ENCODE data around the gene NDUFS3.

The NDUFS3 gene

DNA sequence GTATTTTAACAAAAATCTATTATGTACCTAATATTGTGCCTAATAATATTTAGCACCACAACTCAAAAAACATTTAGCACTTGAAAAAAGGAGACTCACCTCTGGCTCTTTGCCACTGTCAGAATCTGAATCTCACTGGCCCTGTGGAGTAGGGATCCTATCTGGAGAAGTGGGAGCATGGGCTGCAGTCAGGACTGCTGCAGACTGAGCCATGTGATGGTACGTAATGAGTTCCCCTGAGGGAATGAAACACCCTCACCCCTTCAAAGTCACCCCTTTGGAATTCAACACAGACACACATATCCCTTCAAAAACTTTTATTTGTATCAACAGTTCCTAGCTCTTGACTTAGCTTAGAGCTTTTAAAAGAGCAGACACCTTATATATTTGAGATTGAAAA lies 7.0 kb upstream of the NDUFS3 start:
- H3K9me2 ChIP-seq (replicated peaks; ENCODE audit: low read depth, low read length): no peaks in the 10 kb centered on the region
- no peak overlapping the region for H3K9ac ChIP-seq (ENCODE audit: low read depth, low read length, poor library complexity, severe bottlenecking)
- TF ChIP-seq, protein P1, sequence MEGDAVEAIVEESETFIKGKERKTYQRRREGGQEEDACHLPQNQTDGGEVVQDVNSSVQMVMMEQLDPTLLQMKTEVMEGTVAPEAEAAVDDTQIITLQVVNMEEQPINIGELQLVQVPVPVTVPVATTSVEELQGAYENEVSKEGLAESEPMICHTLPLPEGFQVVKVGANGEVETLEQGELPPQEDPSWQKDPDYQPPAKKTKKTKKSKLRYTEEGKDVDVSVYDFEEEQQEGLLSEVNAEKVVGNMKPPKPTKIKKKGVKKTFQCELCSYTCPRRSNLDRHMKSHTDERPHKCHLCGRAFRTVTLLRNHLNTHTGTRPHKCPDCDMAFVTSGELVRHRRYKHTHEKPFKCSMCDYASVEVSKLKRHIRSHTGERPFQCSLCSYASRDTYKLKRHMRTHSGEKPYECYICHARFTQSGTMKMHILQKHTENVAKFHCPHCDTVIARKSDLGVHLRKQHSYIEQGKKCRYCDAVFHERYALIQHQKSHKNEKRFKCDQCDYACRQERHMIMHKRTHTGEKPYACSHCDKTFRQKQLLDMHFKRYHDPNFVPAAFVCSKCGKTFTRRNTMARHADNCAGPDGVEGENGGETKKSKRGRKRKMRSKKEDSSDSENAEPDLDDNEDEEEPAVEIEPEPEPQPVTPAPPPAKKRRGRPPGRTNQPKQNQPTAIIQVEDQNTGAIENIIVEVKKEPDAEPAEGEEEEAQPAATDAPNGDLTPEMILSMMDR (conservative IDR thresholded peaks at IDR 0.05; ENCODE audit: low read length): no peak
- no peak for TF ChIP-seq EZH2phosphoT487 (IDR thresholded peaks at IDR 0.05; ENCODE audit: borderline replicate concordance)
- no peaks in the 10 kb centered on the region for H3K9me3 ChIP-seq (ENCODE audit: insufficient read depth, low read depth, low read length)
- peaks cover 11% of the 10 kb centered on the region for H4K20me1 ChIP-seq (ENCODE audit: insufficient read depth, low read length, poor library complexity, severe bottlenecking)
- H3K27me3 ChIP-seq (ENCODE audit: insufficient read depth, low read length, poor library complexity, severe bottlenecking): no peaks in the 10 kb centered on the region
- H3K4me2 ChIP-seq (ENCODE audit: low read depth, low read length, poor library complexity, severe bottlenecking): peak overlapping the region; percentile 1
- H3K4me1 ChIP-seq (ENCODE audit: insufficient read depth, low read length, poor library complexity, severe bottlenecking): peaks cover 17% of the 10 kb centered on the region
- no peak overlapping the region for H3K4me3 ChIP-seq (ENCODE audit: low read length, poor library complexity, severe bottlenecking)
- peaks cover 78% of the 10 kb centered on the region for H3K79me2 ChIP-seq (ENCODE audit: insufficient read depth, low read length)
- H2AFZ ChIP-seq (ENCODE audit: low read length): no peak overlapping the region
- H3K36me3 ChIP-seq (ENCODE audit: insufficient read depth, low read length): peaks cover 34% of the 10 kb centered on the region; the same call in 1 of the 2 replicates
- no peaks in the 10 kb centered on the region for H3F3A ChIP-seq (ENCODE audit: low read depth)

DNA sequence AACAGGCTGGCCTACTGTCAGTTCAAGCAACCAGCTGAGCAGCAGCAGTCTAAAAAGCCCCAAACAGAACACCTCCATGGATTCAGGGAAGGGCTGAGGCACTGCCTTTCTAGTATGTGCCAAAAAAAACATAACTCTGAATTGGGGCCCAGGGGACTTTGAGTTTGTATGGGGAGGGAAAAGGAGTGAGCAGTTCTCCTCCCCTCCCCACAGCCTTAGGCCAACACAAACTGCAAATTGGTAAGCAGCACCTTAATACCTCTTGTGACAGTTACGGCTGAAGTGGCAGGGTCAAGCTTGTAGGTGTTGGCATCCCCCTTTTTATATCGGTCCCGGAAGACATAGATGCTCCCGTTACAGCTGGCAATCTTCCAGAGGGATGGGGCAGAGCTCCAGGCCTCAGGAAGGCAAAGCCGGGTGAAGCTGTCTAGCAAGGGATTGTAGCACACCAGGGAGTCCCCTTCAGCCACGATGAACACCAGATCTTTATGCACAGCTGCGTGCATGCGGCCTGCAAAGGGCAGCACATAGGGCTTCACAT lies 6.1 kb upstream of the NDUFS3 start:
- no peak overlapping the region for H2AFZ ChIP-seq (ENCODE audit: low read length)
- H3K36me3 ChIP-seq (ENCODE audit: insufficient read depth, low read length): peaks cover 34% of the 10 kb centered on the region; the same call in 1 of the 2 replicates
- H3K4me2 ChIP-seq (ENCODE audit: low read depth, low read length, poor library complexity, severe bottlenecking): peak overlapping the region; percentile 1
- no peak for TF ChIP-seq EZH2phosphoT487 (IDR thresholded peaks at IDR 0.05; ENCODE audit: borderline replicate concordance)
- TF ChIP-seq, protein P1 (conservative IDR thresholded peaks at IDR 0.05; ENCODE audit: low read length): no peak
- H3K9ac ChIP-seq (ENCODE audit: low read depth, low read length, poor library complexity, severe bottlenecking): no peak overlapping the region
- no peaks in the 10 kb centered on the region for H3K9me2 ChIP-seq (replicated peaks; ENCODE audit: low read depth, low read length)
- H4K20me1 ChIP-seq (ENCODE audit: insufficient read depth, low read length, poor library complexity, severe bottlenecking): peaks cover 18% of the 10 kb centered on the region
- H3K4me1 ChIP-seq (ENCODE audit: insufficient read depth, low read length, poor library complexity, severe bottlenecking): peaks cover 24% of the 10 kb centered on the region
- H3K27me3 ChIP-seq (ENCODE audit: insufficient read depth, low read length, poor library complexity, severe bottlenecking): no peaks in the 10 kb centered on the region
- H3K79me2 ChIP-seq (ENCODE audit: insufficient read depth, low read length): peaks cover 79% of the 10 kb centered on the region
- no peaks in the 10 kb centered on the region for H3K9me3 ChIP-seq (ENCODE audit: insufficient read depth, low read depth, low read length)
- no peaks in the 10 kb centered on the region for H3F3A ChIP-seq (ENCODE audit: low read depth)
- no peak overlapping the region for H3K4me3 ChIP-seq (ENCODE audit: low read length, poor library complexity, severe bottlenecking)

DNA sequence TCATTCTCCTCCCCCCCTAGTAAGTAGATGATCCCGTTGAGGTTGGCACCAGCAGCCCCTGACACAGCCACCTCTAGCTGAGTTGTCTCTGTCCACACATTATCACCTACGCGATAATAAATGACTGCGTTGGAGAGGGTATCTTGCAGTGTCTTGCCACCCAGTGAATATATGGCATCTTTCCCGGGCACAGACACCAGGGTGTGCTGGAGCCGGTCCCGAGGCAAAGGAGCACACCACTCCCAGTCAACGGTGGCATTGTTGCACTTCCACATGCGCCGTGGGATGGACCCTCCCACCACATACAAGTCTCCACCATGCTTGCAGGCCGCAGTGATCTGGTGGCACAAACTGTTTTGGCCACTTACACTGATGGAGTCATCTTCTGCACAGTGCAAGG lies 5.6 kb upstream of the NDUFS3 start:
- peaks cover 34% of the 10 kb centered on the region; the same call in 1 of the 2 replicates for H3K36me3 ChIP-seq (ENCODE audit: insufficient read depth, low read length)
- no peak overlapping the region for H3K4me2 ChIP-seq (ENCODE audit: low read depth, low read length, poor library complexity, severe bottlenecking)
- no peak overlapping the region for H3K9ac ChIP-seq (ENCODE audit: low read depth, low read length, poor library complexity, severe bottlenecking)
- H3K9me2 ChIP-seq (replicated peaks; ENCODE audit: low read depth, low read length): no peaks in the 10 kb centered on the region
- H3K4me1 ChIP-seq (ENCODE audit: insufficient read depth, low read length, poor library complexity, severe bottlenecking): peaks cover 30% of the 10 kb centered on the region
- H2AFZ ChIP-seq (ENCODE audit: low read length): no peak overlapping the region
- H4K20me1 ChIP-seq (ENCODE audit: insufficient read depth, low read length, poor library complexity, severe bottlenecking): peaks cover 23% of the 10 kb centered on the region
- H3K9me3 ChIP-seq (ENCODE audit: insufficient read depth, low read depth, low read length): no peaks in the 10 kb centered on the region
- H3K4me3 ChIP-seq (ENCODE audit: low read length, poor library complexity, severe bottlenecking): no peak overlapping the region
- TF ChIP-seq, protein P1 (conservative IDR thresholded peaks at IDR 0.05; ENCODE audit: low read length): no peak
- no peak for TF ChIP-seq EZH2phosphoT487 (IDR thresholded peaks at IDR 0.05; ENCODE audit: borderline replicate concordance)
- peaks cover 79% of the 10 kb centered on the region for H3K79me2 ChIP-seq (ENCODE audit: insufficient read depth, low read length)
- H3K27me3 ChIP-seq (ENCODE audit: insufficient read depth, low read length, poor library complexity, severe bottlenecking): no peaks in the 10 kb centered on the region
- H3F3A ChIP-seq (ENCODE audit: low read depth): no peaks in the 10 kb centered on the region
